ENCODE measurements around the gene PSENEN. TPM values are rescaled to one million over a fixed set of nuclear protein-coding genes. Genes with fewer than 3 reads are reported as not detected.

Gene PSENEN
- polyA plus RNA-seq, 3 donors = 55.6 to 62.0 (median 59.6) TPM

DNA sequence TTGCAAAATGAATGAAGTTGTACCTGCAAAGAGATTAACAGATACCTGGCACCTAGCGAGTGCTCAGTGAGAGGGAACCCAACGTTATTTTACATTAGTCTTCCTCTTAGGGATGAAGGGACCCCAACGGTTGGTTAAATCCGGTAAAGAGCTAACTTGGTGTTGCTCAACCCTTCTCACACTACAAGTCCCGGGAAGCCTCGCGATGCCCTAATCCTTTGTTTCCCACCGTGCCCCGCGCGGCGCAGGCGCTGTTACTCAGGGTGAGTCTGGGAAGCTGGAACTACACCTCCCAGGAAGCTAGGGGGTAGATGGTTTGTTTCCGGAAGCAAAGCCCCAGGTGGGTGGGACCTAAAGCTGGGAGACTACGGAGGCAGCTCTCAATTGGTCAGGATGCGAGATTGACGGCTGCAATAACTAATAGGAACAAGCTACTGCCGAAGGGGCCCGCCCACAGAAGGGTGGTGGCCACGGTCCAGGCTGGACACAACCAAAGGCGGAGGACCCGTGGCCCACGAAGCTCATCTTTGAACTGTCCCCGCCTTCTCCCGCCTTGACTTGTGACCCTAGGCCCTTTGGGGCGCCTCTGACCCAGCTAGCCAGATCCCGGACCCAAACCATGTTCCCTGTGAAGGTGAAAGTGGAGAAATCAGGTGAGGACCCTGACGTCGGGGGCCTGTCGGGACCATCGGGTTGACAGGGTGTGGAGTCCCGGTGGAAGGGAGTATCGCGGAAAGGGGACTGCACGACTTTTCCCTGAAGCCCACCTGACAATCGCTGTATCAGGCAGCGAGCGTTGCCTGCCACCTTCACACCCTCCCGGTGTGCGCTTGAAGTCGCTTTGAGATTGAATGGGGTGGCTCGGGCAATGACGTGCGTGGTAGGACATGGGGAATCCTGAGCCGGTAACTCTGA is 2.9 kb downstream of the PSENEN start, which contains the start of gene LIN37:
TSS of gene LIN37 (plus strand) at position 471 of the 915 bp plus-strand sequence. CDS start at position 620, 149 bp downstream.
- peak; percentile 98 to 99 (median 99) for DNase-seq (ENCODE audit: low read depth in 3 of 3, low spot score in 2 of 3)

DNA sequence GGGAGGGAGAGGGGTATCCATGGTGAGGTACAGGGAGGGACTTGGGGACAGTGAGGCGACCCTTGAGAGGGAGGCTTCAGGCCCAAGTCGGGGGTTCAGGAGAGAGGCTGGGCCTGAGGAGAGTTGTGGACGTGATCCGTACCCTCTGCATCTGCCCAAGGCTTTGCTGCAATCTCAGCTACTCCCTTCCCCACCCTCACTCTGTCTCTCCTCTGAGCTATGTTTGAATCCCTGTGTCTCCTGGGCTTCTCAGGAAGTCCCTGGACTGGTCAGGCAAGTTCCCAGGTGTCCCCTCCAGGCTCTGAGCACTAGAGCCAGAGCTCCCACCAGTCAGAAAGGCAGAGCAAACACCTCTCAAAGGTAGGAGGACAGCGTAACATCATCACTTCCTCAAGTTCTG is 4.7 kb downstream of the PSENEN start:
- DNase-seq (ENCODE audit: low read depth in 3 of 3, low spot score in 2 of 3) = no peak

DNA sequence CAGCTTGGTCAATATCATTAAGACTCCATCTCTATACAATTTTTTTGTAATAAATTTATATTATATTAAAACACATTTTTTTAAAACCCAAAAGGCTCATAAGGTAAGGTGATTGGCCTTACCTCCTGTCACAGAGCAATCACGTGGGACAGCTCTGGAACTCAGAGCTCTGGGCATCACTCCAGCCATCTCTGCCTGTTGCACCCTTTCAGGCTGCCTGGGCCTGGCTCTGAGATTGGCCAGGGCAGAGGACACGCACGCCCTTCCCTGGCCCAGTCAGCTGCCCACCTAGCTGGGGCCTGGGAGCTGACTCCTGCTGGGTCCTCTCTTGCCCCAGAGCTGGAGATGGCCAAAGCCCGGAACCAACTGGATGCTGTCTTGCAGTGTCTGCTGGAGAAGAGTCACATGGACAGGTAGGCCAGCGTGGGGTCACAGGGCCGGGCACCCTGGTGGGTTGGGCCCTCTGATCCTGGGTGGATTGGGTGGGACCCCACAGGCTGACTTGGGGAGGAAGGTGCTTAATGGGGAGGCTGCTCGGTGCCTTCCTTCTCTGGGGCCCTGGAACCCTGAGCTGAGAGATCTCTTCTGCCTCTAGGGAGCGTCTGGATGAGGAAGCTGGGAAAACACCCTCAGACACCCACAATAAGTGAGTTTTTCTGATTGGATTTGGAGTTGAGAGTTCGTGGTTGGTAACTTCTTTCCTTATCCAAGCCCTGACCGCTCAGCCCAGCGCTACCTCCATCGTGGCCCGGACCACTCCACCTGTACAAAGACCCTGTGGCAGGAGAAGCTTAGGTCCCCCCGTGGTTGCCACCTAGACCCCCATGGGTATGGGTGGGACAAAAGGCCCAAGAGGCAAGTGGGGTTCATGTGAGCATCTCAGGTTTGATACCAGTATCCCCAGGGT is 6.6 kb downstream of the PSENEN start:
- no peak for DNase-seq (ENCODE audit: low read depth in 3 of 3, low spot score in 2 of 3)

DNA sequence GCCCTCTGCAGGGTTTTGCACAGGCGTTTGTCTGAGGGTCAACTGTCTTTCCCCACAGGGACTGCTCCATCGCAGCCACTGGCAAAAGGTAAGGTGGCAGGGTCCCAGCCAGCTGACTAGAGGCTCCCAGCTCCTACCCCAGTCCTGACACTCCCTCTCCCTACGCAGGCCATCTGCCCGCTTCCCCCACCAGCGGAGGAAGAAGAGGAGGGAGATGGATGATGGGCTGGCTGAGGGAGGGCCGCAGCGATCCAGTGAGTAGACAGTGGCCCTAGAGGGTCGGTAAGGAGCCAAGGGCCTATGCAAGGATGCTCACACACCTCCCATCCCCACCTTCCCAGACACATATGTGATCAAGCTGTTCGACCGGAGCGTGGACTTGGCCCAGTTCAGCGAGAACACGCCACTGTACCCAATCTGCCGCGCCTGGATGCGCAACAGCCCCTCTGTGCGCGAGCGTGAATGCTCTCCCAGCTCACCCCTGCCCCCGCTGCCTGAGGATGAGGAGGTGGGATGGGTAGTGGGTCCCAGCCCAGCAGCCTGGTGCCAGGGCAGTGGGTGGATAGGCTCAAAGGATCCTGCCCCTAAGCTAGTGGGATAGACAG is 7.4 kb downstream of the PSENEN start:
- no peak for DNase-seq (ENCODE audit: low read depth in 3 of 3, low spot score in 2 of 3)

DNA sequence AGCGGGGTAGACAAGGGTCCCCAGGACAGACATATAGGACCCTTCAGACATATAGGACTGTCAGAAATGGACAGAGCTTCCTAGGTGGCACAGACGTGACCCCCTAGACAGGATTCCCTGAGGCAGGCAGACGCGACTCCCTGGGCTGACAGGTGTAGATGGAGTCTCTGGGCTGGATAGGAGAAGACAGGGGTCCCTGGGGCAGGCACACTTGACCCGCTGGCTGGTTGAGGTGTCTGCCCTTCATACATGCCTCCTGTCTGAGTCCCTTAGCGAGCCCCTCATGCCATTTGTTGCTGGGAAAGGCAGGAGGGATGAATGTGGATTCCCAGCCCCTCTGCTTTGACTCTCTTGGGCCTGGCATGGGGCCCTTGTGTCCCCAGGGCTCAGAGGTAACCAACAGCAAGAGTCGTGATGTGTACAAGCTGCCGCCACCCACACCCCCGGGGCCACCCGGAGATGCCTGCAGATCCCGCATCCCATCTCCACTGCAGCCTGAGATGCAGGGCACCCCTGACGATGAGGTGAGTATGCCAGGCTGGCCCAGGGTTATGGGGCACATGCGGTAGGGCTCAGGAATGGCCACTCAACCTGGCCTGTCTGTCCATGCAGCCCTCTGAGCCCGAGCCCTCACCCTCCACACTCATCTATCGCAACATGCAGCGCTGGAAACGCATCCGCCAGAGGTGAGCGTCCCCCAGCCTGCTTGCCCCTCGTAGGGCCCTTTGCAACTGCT is 8.4 kb downstream of the PSENEN start:
- DNase-seq (ENCODE audit: low read depth in 3 of 3, low spot score in 2 of 3) = no peak

DNA sequence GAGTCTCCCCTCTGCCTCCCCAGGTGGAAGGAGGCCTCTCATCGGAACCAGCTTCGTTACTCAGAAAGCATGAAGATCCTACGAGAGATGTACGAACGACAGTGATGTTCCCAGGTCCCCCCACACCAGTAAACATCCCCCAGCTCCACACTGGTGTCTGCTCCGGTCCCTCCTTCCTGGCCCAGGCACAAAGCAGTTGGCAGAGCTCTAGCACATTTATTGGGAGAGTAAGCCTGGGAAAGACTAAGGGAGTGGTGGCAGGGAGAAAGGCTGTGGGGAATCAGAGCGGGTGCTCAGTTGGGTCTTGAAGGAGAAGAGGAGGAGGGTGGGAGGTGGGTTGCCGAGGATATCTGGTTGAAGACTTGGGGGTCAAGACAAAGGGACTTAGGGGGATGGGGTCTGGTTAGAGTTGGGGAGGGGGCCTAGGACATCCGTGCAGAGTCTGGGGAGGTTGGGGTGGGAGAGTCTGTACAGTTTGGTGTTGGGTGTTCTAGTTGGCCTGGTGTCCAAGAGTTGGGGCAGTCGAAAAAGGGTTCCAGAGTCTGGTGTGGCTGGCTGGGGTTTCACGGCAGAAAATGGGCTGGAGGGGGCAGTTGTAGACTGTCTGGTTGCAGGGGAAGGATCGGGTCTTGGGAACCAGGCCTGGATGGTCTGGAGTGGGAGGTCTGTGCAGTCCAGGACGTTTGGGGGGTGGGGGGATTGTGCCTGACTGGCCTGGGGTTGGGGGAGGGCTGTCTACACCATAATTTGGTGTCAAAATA is 9.1 kb downstream of the PSENEN start:
- no peak for DNase-seq (ENCODE audit: low read depth in 3 of 3, low spot score in 2 of 3)

DNA sequence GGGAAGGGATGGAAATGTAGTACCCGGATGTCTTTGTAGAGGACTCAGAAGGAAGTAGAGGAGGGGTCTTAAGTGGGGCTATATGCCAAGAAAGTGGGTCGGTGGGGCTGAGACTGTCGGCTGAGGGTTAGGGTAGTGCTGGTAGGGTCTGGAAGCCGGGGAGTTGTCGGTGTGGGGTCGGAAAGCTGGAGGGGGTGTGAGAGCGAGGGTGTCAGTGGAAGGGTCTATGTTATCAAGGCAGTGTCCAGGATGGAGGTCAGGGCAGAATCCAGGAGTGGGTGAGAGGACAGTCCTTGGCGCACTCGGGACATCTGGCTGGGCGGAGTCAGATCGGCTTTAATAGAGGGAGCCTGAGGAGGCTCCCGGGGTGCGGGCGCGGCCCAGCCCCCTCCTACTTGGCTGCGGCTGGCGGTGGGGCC is 9.7 kb downstream of the PSENEN start:
- DNase-seq (ENCODE audit: low read depth in 3 of 3, low spot score in 2 of 3) = no peak

DNA sequence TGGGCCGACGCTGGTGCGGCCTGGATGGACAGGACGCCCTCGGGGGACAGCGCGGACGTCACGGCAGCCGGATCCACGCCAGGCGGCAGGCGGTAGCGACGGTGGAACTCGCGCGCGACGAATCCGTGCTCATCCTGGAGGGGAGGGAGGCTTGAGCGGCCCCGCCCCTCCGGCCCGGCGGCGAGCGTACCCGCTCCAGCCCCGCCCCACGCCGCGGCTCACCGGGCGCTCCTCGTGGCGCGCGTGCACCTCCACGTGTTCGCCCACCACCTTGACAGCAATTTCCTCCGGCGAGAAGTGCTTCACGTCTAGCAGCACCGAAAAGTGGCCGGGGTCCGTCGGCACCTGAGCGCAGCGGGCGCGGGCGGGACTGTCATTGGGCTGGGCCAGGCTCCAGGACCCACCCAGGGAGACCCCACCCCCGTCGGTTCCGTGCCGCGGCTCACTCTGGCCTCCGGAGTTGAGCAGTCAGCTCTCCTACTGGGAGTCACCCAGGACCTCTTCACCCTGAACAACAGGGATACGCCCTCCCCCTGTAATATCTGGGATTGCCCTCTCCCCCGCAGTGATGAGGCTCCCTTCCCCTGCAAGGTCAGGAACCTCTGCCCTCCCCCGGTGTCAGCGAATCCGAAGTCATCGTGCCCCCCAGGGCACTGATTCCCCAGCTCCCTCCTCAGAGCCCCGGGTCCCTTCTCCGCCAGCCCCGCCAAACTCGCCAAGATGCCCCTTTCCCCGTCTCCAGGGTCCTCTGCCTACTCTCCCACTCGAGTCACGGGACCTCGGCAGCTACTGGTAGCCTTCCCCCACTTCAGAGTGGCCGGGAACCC is 10.3 kb downstream of the PSENEN start:
- no peak for DNase-seq (ENCODE audit: low read depth in 3 of 3, low spot score in 2 of 3)

DNA sequence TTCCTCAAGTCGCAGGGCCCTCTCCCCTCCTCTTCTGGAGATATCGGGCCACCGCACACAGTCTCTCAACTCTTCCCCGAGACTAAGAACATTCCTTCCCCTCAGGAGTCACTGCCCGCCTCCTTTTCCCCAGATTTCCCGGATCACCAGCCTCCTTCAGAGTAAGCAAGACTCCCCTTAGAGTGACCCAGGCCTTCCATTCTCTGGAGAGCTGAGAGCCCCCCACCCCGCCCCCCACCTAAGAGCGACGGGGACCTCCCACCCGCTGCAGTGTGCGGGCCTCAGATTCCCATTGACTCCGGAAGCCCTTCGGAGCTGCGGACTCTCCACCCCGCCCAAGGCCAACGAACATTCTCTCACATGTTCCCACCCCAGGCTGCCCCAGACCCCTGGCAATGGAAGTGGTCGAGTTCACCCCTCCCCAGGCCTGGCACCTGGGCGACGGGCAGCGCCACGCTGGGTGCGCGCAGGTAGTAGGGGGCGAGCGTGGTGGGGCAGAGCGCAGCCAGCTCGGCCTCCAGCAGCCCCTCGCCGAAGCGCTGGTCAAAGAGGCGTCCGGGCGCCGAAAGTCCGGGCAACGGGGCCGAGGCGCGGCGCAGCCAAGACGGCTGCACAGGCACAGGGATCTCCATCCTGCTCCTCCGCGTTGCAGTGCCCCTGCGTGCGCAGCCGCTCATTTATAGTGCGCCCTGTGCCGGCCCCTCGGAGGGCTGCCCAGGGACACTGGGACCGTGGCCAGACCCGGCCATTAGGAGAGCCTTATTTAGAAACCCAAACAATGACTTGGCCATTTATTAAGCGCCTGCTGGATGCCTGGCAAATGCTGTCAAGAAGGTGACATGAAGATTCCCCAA is 11.2 kb downstream of the PSENEN start, which contains the start of gene HSPB6:
TSS of gene HSPB6 (minus strand) at position 653 of the 854 bp plus-strand sequence. CDS start at position 632, 21 bp downstream.
- DNase-seq (ENCODE audit: low read depth in 3 of 3, low spot score in 2 of 3) = no peak

DNA sequence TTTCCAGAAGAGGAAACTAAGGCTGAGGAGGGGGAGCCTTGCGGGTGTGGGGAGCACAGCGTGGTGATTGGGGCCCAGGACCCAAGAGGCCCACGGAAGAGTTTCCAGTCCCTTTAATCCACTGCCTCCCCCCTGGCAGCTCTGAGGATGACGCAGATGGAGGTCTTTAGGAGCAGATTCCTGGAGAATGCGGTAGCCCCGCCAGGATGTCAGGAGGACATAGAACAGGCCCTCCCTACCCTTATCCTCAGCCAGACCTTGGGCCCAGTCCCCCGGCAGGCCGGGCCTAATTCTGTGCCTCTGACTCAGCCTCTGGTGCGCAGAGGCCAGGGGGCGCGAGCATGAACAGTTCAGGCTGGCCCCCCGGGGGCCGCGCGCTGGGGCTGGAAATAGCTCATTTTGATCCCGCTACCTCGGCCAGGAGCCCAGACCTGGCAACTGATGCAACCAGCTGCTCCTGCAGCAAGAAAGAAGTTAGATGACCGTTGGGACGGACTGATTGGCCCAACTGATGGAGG is 11.8 kb downstream of the PSENEN start:
- DNase-seq (ENCODE audit: low read depth in 3 of 3, low spot score in 2 of 3) = no peak

DNA sequence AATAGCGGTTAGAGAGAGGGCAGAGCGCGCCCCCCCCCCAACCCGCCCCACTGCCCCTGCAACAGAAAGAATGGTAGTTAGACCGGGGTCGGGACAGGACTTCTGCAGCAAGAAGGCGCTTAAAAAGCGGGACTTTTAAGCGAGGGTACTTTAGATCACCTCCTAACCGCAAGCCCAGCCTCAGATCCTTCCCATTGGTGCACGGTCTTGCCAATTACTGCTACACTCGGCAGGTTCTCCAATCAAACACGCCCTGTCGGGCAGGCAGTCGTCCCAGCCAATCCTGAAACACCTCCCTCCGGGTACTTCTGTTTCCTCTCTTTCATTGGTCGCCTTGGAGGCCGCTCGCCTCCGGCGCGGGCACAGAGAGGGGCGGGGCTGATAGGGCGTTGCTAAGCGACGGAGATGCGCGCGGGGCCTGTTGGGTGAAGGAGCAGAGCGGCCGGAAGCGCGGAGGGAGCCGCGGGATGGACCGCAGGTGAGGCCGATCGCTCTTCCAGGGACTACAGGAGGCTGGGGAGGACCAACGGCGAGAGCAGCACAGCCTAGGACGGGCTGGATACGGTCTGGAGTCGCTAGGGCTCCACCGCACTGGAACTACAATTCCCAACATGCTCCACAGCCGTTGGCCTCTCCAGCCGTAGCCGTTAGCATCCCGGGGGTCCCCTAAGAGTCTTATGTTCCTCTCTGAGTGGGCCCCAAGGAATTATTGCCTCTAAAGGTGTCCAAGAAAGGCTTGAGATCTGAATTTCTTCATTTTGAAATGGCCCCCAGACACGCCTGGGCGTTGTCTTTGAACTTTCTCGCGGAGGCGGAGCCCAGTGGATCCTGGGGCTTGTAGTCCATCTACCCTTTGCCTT is 12.5 kb downstream of the PSENEN start, which contains the start of gene PROSER3:
TSS of gene PROSER3 (plus strand) at position 428 of the 860 bp plus-strand sequence. CDS start at position 468, 40 bp downstream.
- peak; percentile 97 to 99 (median 98) for DNase-seq (ENCODE audit: low read depth in 3 of 3, low spot score in 2 of 3)

DNA sequence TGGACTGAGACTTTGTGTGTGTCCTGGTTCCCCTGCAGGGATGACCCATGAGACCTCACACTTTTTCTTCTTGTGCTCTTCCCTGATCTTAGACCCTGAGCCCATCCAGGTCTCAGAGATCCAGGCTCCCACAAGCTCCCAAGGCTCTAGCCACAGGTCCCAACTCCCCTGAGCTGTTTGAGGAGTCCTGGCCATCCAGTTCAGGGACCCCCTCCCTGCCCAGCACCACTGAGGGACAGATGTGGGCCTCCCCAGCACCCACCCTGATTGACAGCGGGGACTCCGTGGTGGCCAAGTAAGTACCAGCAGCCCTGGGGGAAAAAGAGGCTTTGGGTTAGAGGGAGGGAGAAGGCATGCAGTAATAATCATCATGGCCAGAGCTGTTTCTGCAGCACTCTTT is 14.2 kb downstream of the PSENEN start:
- DNase-seq (ENCODE audit: low read depth in 3 of 3, low spot score in 2 of 3) = no peak

DNA sequence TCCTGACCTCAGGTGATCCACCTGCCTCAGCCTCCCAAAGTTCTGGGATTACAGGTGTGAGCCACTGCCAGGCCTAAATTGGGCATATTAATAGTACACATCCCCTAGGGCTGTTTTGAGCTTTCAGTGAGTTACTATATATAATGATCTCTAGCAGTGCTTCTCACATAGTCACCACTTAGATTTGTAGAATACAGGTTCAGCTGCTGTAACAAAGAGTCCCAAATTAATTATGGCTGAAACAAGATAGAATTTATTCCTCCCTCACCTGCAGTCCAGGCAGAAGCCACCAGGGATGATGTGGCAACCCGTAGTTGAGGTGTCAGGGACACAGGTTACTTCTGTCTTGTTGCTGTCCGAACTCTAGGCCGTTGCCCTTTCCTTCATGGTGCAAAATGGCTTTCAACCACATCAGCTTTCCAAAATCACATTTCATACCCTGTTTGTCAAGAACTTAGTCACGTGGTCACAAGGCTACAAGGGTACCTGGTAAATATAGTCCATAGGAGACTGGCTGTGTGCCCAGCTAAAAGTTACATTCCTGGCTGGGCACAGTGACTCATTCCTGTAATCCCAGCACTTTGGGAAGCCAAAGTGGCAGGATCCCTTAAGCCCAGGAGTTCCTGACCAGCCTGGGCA is 15.4 kb downstream of the PSENEN start:
- DNase-seq (ENCODE audit: low read depth in 3 of 3, low spot score in 2 of 3) = no peak

DNA sequence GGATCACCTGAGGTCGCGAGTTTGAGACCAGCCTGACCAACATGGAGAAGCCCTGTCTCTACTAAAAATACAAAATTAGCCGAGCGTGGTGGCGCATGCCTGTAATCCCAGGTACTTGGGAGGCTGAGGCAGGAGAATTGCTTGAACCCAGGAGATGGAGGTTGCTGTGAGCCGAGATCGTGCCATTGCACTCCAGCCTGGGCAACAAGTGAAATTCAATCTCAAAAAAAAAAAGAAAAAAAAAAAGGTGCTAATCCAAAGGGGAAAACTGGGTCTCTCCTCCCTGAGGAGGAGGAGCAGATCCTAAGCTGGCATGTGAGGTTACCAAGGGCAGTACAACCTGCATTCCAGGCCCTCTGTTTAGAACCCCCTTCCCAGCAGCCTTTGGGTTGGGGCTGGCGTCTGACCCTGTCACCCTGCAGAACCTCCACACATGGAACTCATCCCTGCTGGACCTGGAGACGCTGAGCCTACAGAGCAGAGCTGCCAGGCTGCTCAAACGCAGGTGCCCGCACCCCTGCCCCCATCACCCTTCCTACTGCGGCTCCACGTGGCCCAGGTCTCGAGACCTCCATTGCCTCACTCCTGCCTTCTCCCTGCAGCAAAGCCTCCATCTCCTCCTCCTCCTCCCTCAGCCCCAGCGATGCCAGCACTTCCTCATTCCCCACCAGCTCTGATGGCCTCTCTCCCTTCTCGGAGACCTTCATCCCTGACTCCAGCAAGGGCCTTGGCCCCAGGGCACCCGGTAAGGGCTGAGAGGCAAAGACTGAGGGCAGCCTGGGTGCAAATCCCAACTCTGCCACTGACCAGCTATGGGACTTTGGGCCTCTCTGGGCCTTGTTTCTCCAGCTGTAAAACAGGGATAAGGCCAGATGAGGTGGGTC is 19.2 kb downstream of the PSENEN start:
- DNase-seq (ENCODE audit: low read depth in 3 of 3, low spot score in 2 of 3) = no peak

Measured in right renal cortex interstitium (tissue), 3 donors.